Measurements from ENCODE around the gene EEF1AKMT1. TPM values are rescaled to one million over a fixed set of nuclear protein-coding genes. Genes with fewer than 3 reads are reported as not detected.

EEF1AKMT1 gene
- total RNA-seq, 4 donors from 2014 or later: 1.4 to 3.6 (median 2.2) TPM; not detected in 1

- Histone ChIP-seq H3K4me3 (no peak overlapping the region), H3K27ac (no peak overlapping the region), H3K4me1 (peaks cover 0 to 5% (median 0%) of the 10 kb centered on the region in 4 donors), H3K36me3 (no peaks in the 10 kb centered on the region), H3K9me3 (no peaks in the 10 kb centered on the region), H3K27me3 (no peaks in the 10 kb centered on the region)
- TF ChIP-seq POLR2A (IDR thresholded peaks at IDR 0.05) (no peak), CTCF (IDR thresholded peaks at IDR 0.05) (no peak)
- no peak for DNase-seq
Measured at GRCh38 chr13:20769834-20770233, 3.9 kb downstream of the EEF1AKMT1 start.

- Histone ChIP-seq H3K36me3 (no peaks in the 10 kb centered on the region), H3K27me3 (no peaks in the 10 kb centered on the region), H3K4me1 (peaks cover 0 to 5% (median 0%) of the 10 kb centered on the region in 4 donors), H3K27ac (no peak overlapping the region), H3K9me3 (no peaks in the 10 kb centered on the region), H3K4me3 (no peak overlapping the region)
- TF ChIP-seq POLR2A (IDR thresholded peaks at IDR 0.05): no peak
- no peak for TF ChIP-seq CTCF (IDR thresholded peaks at IDR 0.05)
- no peak for DNase-seq
Measured at GRCh38 chr13:20769091-20769490, 4.7 kb downstream of the EEF1AKMT1 start.

- H3K27me3 ChIP-seq: no peaks in the 10 kb centered on the region
- H3K9me3 ChIP-seq: no peaks in the 10 kb centered on the region
- TF ChIP-seq CTCF (IDR thresholded peaks at IDR 0.05) (no peak), POLR2A (IDR thresholded peaks at IDR 0.05) (no peak)
- H3K4me3 ChIP-seq: no peak overlapping the region
- peaks cover 0 to under 1% (median 0%) of the 10 kb centered on the region in 4 donors for H3K4me1 ChIP-seq
- no peak overlapping the region for H3K27ac ChIP-seq
- no peak for DNase-seq
- H3K36me3 ChIP-seq: no peaks in the 10 kb centered on the region
Measured at GRCh38 chr13:20767309-20767943, 6.3 kb downstream of the EEF1AKMT1 start.

GRCh38 chr13:20760872-20761271 lies 12.9 kb downstream of the EEF1AKMT1 start:
- H3K36me3 ChIP-seq: no peaks in the 10 kb centered on the region
- H3K4me3 ChIP-seq: no peak overlapping the region
- H3K27me3 ChIP-seq: no peaks in the 10 kb centered on the region
- DNase-seq: no peak
- no peaks in the 10 kb centered on the region for H3K9me3 ChIP-seq
- no peaks in the 10 kb centered on the region for H3K4me1 ChIP-seq
- H3K27ac ChIP-seq: no peak overlapping the region
- TF ChIP-seq CTCF (IDR thresholded peaks at IDR 0.05) (no peak), POLR2A (IDR thresholded peaks at IDR 0.05) (no peak)

GRCh38 chr13:20754009-20754408 lies 19.8 kb downstream of the EEF1AKMT1 start:
- Histone ChIP-seq H3K27me3 (no peaks in the 10 kb centered on the region), H3K9me3 (peaks cover 0 to 11% (median 0%) of the 10 kb centered on the region in 4 donors), H3K4me1 (no peaks in the 10 kb centered on the region), H3K36me3 (no peaks in the 10 kb centered on the region), H3K27ac (no peak overlapping the region), H3K4me3 (no peak overlapping the region)
- no peak for DNase-seq
- no peak for TF ChIP-seq CTCF (IDR thresholded peaks at IDR 0.05)
- no peak for TF ChIP-seq POLR2A (IDR thresholded peaks at IDR 0.05)

All from Peyer's patch (tissue), 4 donors.